Glutamatergic neuron (in vitro differentiated cells): Measurements from ENCODE around the gene MAPK8. TPM values are rescaled to one million over a fixed set of nuclear protein-coding genes. Genes with fewer than 3 reads are reported as not detected.
"Not testable (repeated sequence)": the region's sequence is repeated elsewhere in the genome, so short reads cannot be mapped to it uniquely, and the experiment has no call there.

ENCODE experiments used
- DNase-seq: peaks from one replicate; pipeline ENCODE4 v3.0.0; 2022
- H3K27ac Mint-ChIP-seq: one replicate; pipeline ENCODE4 v1.8.0; 2020; ENCODE audit warnings: mild to moderate bottlenecking, mixed read lengths, inconsistent platforms; ENCODE audit not compliant: unreplicated experiment
- H3K27me3 Mint-ChIP-seq: one replicate; pipeline ENCODE4 v1.8.0; 2020; ENCODE audit warnings: mild to moderate bottlenecking, moderate library complexity, mixed read lengths, inconsistent platforms; ENCODE audit not compliant: unreplicated experiment
- H3K36me3 Mint-ChIP-seq: one replicate; pipeline ENCODE4 v1.8.0; 2020; ENCODE audit warnings: mild to moderate bottlenecking, mixed read lengths, inconsistent platforms; ENCODE audit not compliant: unreplicated experiment
- H3K4me1 Mint-ChIP-seq: one replicate; pipeline ENCODE4 v1.8.0; 2020; ENCODE audit warnings: mild to moderate bottlenecking, low read depth, mixed read lengths, inconsistent platforms; ENCODE audit not compliant: unreplicated experiment
- H3K4me3 Mint-ChIP-seq: one replicate; pipeline ENCODE4 v1.8.0; 2020; ENCODE audit warnings: mild to moderate bottlenecking, mixed read lengths, inconsistent platforms; ENCODE audit not compliant: unreplicated experiment
- H3K9me3 Mint-ChIP-seq: one replicate; pipeline ENCODE4 v1.8.0; 2020; ENCODE audit warnings: mild to moderate bottlenecking, moderate library complexity, mixed read lengths, inconsistent platforms; ENCODE audit not compliant: unreplicated experiment
- CTCF ChIP-seq: fragments of 200-600 bp; sonication (generic); IDR thresholded peaks from one replicate; pipeline ENCODE4 v1.5.0; 2021; ENCODE audit not compliant: partially characterized antibody, unreplicated experiment
- total RNA-seq: library from RNA; stranded (reverse); fragmentation: NEBNext Ultra II Directional; extraction: Animal tissue kit (Norgen Biotek cat#: 25700); gene quantifications from one replicate; pipeline ENCODE4 v1.2.1, GENCODE V29; 2021; ENCODE audit not compliant: unreplicated experiment

Gene MAPK8
- total RNA-seq, 1 donor from 2014 or later = 317 TPM

- Mint-ChIP-seq H3K27ac (no peak overlapping the region), H3K9me3 (peaks cover 2% of the 10 kb centered on the region), H3K4me1 (peaks cover 2% of the 10 kb centered on the region), H3K36me3 (peaks cover 5% of the 10 kb centered on the region), H3K27me3 (peaks cover 1% of the 10 kb centered on the region), H3K4me3 (no peak overlapping the region)
- no peak for DNase-seq
- no peak for TF ChIP-seq CTCF
Observed at GRCh38 chr10:48418189-48418788, 111.8 kb downstream of the MAPK8 start.

GRCh38 chr10:48419714-48420113 is 113.2 kb downstream of the MAPK8 start:
- Mint-ChIP-seq H3K27ac (no peak overlapping the region), H3K9me3 (peaks cover 2% of the 10 kb centered on the region), H3K36me3 (peaks cover 5% of the 10 kb centered on the region), H3K27me3 (peaks cover 1% of the 10 kb centered on the region), H3K4me3 (no peak overlapping the region), H3K4me1 (peaks cover 2% of the 10 kb centered on the region)
- no peak for DNase-seq
- TF ChIP-seq CTCF = no peak

- not testable (repeated sequence) for DNase-seq, H3K36me3 Mint-ChIP-seq, H3K4me3 Mint-ChIP-seq, H3K27ac Mint-ChIP-seq, H3K4me1 Mint-ChIP-seq, H3K9me3 Mint-ChIP-seq, H3K27me3 Mint-ChIP-seq
Observed at GRCh38 chr10:48421862-48422261, 115.4 kb downstream of the MAPK8 start.

GRCh38 chr10:48423884-48424283 is 117.4 kb downstream of the MAPK8 start:
- Mint-ChIP-seq H3K27me3 (no peaks in the 10 kb centered on the region), H3K36me3 (no peaks in the 10 kb centered on the region), H3K4me1 (no peaks in the 10 kb centered on the region), H3K4me3 (no peak overlapping the region), H3K9me3 (no peaks in the 10 kb centered on the region), H3K27ac (no peak overlapping the region)
- no peak for TF ChIP-seq CTCF
- no peak for DNase-seq

- H3K4me3 Mint-ChIP-seq = no peak overlapping the region
- H3K27me3 Mint-ChIP-seq = no peaks in the 10 kb centered on the region
- no peaks in the 10 kb centered on the region for H3K36me3 Mint-ChIP-seq
- H3K27ac Mint-ChIP-seq = no peak overlapping the region
- H3K4me1 Mint-ChIP-seq = peaks cover 13% of the 10 kb centered on the region
- H3K9me3 Mint-ChIP-seq = no peaks in the 10 kb centered on the region
- no peak for DNase-seq
- TF ChIP-seq CTCF = no peak
Observed at GRCh38 chr10:48428896-48429295, 122.4 kb downstream of the MAPK8 start.
